Stromal cell of bone marrow (primary cell): ENCODE measurements around the gene TBPL1.
A peak's percentile ranks its signal among the peaks of the same experiment; 100 is the strongest.
"Not testable (repeated sequence)": the region's sequence is repeated elsewhere in the genome, so short reads cannot be mapped to it uniquely, and the experiment has no call there.

Experiments
- DNase-seq: peaks from one replicate; pipeline ENCODE4 v3.0.0-alpha.2; 2012; ENCODE audit warnings: low read depth

TBPL1 gene

DNA sequence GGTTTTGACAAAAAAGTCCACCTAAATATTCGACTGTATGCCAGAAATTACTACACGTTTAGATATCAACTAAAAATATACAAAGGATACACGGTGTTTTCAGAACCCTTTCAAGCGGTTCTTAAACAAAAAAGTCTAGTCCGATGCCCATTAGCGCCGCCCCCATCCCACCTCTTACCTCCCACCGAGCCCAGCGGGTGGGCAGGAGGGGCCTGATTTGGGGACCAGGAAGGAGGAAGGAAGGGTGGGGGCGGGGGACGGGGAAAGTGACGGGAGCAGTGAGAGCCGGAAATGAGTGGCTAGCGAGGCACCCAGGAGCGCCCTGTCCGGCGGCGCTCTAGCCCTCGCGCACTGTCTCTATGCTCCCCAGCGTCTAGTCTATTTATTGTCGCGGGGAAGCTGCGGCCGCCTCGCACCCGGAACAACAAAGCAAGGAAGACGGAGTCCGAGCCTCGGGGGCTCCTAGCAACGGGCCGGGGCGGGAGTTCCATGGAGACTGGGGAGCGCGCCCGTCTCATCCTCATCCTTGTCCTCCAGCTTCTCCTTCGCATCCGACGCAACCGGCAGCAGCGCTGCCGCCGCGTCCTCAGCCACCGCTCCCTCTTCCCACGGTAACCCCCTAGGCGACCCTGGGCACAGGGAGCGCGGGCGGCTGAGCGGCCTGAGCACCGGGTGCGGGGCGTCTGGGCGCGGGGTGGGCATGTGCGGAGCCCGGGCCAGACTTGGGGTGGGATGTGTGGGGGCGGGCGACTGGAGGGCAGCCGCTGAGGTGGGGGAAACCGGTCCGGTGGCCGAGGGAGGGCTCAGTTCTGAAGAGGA lies at the start of gene TBPL1:
TSS of gene TBPL1 (plus strand) at position 410 of the 819 bp plus-strand sequence. CDS start 26,902 bp downstream, outside the sequence.
- DNase-seq, result peak; percentile 89

DNA sequence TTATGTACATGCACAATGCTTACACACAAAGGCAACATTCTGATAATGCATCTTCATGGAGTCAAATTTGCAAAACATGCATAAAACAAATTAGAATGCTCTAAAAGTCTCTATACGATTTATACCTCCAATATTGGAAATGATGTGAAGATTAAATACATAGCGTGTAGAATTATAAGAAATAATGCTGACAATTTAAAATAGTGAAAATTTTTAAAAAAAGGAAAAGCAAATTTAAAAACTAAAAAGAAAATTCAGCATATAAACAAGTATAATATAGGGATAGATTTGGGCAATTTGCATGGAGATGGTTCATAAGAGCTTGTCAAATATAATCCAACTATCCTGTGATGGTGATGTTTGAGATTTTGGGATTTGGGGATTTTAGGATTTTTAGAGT lies 49.2 kb upstream of the TBPL1 start:
- DNase-seq, result no peak

DNA sequence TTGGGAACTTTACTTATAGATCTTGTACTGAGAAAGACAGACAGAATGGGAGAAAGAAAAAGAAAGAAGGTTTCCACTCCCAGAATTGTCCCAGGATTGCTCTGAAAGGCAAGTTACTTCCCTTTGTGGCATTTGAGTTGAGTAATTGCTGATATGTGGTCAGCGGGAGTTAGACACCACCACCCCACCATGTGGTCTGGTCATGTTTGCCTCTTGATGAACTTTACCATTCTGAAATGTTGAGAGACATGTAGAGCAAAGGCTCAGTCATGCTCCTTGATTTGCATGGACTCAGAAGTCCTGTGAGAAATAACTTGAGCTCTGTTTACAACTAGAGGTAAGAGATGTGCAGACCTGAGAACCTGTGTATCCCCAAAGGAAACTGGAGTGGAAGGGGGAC lies 47.0 kb upstream of the TBPL1 start:
- DNase-seq, result no peak

DNA sequence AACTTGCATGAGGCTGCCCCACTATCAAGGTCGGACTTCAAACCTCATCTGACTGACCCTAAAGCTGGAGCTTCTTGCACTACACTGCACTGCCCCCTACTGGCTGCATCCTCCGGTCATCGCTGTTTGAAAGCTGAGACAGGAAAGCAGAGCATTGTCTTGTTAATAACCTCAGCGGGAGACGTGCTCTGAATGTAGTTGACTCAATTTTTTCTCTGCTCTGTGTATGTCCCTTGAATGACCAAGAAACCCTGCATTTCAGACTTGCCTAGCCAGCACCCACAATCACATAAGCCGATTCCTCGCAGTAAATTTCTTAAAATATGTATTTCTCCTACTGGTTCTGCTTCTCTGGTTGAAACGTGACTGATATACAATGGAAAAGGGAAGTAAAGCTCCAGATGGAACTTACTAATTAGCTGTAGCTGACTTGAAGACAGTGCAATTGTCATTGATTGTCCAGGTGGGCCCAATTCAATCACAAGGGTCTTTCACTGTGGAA lies 36.3 kb upstream of the TBPL1 start:
- DNase-seq, result peak; percentile 74

DNA sequence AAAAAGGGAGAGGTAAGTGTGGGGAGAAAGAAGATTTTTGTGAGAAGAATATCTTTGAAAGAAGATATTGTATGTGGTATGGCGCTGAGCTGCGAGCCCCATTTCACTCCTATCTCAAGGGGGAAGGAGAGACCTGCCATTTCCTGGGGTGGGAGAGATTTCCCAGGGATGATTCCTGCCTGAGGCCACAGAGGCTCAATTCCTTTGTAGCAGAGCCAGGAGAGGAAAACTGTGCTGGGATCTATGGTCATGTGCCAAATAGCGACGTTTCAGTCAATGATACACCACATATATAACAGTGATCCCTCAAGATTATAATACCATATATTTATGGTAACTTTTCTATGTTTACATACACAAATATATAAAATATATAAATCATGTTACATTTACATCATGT lies 35.2 kb upstream of the TBPL1 start:
- DNase-seq, result no peak

DNA sequence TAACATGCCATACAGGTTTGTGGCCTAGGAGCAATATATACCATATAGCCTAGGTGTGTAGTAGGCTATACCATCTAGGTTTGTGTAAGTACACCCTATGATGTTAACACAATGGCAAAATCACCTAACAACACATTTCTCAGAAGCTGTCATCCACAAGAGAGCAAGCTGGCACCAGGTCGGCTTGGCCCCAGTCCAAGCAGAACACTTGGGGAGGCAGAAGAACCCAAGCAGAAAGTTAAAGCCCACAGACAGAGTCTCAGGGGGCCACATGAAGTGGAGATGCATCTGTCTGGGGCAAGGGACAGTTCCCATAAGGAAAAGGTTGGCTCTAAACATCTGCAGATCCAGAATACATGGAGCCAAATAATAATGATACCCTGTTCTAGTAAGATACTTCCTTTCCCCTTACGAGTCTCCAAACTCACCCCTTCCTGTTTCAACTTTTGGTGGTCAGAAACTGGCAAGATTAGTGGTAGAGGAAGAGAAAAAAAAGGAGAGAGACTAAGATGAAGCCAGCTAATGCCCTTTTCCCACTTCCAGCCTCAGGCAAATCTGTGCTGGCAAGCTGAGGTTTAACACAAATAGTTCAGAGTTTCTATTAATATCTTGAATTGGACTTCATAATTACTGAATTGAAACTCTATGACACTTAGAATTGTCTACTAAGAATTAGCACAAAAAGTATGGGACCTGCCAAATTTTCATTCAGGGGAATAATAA lies 34.7 kb upstream of the TBPL1 start:
- no peak for DNase-seq

DNA sequence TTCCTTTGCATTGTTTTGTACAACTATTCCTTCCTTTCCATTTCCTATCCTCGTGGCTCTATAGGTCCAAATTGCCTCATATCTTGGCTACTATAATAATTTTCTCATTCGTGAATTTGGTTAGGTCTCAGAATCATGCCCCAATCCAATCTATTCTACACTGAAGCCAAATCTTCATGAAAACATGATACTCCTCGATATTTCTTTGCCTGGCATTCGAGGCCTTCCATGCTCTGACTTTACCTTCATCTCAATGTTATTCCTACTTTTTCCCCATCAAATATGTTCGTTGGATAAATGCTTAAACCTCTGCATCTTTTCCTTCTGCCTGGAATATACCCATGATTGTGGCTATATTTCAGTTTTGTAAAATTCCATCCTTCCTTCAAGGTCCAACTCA lies 33.7 kb upstream of the TBPL1 start:
- no peak for DNase-seq

DNA sequence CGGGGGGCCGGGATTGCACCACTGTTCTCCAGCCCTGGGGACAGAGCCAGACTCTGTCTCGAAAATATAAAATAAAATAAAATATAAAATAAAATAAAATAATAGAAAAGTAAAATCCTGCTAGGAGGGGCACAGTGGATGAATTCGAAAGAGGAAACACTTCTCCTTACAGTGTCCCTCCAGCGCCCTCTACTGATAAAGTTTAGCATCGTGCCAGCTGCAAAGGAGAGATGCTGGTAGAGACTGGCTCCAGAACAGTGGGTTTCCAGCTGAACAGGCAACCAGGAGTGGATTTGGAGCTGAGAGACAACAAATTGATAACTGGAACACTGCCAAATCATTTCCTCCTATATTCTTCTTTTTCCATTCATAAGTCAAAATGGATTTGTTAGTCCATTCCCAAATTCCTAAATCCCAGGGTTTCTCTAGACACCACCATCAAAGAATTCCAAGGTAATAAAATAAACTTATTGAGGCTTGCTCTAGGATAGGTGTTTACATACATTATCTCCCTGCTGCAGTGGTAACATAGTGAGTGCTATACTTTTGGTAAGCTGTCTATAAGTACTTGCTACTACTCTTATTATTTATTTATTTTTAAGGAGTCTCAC lies 31.7 kb upstream of the TBPL1 start:
- peak; percentile 65 for DNase-seq

DNA sequence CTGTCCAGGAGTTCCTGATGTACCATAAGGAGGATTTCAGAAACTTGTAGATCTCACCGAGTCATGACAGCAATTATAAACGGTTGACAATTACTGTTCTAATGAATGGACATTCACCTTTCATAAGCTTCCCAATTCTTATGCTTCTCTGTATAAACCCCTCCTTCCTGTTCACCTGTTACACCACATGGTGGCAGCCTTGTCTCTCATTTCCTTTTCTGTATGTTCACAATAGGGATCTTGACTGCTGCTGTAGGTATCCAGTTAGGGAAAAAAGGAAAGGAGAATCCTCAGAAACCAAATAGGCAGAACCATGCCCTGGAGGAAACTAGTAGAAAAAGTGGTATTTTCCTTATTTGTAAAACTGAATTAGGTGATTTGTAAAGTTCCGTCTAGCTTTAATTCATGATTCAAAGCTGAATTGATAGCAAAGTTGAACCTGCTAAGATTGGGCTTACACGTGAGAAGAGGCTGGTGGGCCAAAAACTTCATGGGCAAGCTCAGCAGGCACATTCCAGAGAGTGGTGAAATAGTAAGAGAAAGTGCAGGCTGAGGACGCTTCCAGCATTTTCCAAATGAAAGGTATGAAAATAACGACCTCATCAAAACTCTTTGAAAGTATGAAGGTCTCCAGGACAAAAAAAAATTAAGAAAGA lies 29.0 kb upstream of the TBPL1 start:
- DNase-seq, result peak; percentile 62

DNA sequence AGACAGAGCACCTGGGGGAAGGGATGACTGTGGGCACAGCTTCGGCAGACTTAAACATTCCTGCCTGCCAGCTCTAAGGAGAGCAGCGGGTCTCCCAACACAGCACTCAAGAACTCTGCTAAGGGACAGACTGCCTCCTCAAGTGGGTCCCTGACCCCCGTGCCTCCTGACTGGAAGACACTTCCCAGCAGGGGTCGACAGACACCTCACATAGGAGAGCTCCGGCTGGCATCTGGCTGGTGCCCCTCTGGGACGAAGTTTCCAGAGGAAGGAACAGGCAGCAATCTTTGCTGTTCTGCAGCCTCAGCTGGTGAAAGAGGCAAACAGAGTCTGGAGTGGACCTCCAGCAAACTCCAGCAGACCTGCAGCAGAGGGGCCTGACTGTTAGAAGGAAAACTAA lies 21.8 kb upstream of the TBPL1 start:
- DNase-seq, result not testable (repeated sequence)

DNA sequence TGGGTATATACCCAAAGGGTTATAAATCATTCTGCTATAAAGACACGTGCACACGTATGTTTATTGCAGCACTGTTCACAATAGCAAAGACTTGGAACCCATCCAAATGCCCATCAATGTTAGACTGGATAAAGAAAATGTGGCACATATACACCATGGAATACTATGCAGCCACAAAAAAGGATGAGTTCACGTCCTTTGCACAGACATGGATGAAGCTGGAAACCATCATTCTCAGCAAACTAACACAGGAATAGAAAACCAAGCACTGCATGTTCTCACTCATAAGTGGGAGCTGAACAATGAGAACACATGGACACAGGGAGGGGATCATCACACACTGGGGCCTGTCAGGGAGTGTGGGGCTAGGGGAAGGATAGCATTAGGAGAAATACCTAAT lies 16.7 kb upstream of the TBPL1 start:
- not testable (repeated sequence) for DNase-seq

DNA sequence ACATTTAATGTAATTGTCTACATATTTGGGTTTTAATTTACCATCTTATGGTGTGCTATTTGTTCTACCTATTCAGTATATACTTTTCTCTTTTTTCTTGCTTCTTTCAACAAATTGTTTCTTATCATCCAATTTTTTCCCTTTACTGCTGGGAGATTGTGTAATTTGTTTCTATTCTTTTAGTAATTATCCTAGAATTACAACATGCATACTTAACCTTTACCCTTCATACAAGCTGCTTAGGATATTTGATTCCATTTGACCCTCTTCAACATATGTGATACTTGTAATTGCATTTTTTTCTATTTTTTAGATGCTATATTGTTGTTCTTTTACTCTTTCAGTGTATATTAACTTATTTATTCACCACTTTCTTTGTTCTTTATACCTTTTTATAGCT lies 15.1 kb upstream of the TBPL1 start:
- DNase-seq, result no peak

DNA sequence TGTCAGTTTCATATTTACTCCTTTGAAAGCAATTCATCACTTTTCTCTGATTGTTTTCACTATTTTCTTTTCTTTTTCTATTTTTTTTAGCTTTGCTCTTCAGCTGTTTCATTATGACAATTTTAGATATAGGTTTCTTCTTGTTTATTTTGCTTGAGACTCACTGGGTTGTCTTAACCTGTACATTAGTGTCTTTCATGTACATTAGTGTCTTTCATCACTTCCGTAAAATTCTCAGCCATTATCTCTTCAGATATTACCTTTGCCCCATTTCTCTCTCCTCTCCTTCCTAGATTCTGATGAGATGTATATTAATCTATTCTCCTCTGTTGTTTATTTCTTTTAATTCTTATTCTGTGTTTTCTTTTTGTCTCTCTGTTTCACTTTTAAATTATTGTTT lies 14.5 kb upstream of the TBPL1 start:
- DNase-seq, result no peak

DNA sequence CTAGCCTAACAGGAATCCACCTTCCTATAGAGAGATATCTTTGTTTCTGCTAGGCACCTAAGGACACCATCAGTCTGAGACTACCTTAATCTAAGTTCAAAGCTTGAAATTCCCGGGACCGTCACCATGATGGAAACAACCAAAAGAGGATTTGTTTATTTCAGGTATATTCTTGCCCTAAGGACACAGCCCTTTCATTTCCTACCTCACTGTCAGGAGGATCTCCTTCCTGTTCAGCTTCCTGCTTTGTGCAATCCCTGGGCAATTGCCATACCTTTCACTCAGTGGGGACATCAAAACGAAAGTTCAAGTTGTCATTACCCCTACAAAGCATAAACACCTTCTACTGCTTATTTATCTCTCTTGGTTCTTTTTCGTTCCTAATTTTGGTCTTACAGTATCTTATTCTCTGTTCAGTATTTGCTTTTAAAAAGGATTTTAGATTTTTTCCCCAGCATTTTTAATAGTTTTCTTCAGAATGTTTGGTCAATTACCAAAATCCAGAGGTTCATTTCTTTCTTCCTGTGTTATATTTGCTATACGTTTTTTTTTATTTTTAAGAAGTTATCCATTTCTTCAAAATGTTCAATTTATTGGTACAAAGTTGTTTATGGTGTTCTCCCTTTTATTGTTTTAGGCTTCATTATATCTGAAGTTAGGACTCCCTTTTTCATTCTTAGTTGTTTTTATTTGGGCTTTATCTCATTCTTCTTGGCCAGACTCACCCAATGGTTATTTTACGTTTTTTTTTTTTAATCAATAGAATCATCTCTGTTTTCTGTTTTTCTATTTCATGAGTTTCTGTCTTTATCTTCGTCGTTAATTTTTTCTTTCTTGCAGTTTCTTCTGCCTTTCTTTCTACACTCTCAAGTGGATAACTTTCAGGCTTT lies 13.0 kb upstream of the TBPL1 start:
- no peak for DNase-seq

DNA sequence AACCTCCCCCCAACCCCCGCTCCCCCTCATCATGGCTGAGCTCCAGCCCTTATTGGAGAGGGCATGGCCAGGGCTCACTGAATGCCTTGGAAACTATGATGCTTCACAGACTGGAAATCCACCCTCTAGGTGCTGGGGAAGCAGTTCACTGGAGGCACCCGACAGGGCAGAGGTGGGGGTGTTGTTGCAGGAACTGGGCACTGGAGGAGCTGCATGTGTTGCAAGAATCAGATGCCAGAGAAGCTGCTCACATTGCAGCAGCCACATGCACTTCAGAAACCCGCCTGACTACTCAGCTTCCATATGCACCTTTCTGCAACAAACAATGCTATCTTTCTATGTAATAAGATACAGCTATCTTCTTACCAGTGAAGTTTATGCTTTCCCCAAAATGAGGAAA lies 7.9 kb upstream of the TBPL1 start:
- no peak for DNase-seq

DNA sequence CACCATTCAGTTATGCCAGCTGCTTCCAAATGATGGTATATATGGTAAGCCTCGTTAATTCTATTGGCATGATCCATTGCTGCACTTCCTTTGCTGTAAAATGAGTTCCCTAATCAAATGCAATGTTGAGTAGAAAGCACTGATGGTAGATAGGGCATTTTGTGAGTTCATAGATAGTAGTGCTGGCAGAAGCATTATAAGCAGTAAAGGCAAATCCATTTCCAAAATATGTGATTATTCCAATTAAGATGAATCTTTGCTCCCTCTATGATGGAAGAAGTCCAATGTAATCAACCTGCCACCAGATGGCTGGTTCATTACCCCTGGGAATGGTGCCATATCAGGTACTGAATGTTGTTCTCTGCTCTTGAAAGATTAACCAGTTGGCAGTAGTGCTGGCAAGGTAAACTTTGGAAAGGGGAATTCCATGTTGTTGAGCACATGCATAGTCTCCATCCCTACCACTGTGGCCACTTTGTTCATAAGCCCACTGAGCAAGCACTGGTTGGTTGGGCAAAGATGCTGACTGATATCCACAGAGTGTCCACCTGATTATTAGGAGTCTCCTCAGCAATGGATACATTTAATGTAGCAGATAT lies 5.6 kb upstream of the TBPL1 start:
- no peak for DNase-seq

DNA sequence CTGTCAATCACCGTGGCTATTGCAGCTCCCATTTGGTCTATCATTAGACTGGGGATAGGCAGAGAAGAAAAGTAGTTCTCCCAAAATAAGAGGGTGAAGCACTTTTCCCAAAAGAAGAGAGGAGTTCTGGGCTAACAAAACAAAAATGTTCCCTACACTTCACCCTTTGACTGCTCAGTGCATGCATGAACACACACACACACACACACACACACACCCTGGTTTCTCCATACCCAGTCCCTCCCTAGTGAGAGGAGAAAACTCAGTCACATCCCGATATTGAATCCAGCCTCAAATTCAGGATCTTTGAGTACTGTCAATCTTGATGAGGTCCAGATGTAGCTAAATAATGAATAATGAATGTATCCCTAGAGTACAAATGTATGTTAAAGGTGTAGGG lies 4.6 kb upstream of the TBPL1 start:
- no peak for DNase-seq

DNA sequence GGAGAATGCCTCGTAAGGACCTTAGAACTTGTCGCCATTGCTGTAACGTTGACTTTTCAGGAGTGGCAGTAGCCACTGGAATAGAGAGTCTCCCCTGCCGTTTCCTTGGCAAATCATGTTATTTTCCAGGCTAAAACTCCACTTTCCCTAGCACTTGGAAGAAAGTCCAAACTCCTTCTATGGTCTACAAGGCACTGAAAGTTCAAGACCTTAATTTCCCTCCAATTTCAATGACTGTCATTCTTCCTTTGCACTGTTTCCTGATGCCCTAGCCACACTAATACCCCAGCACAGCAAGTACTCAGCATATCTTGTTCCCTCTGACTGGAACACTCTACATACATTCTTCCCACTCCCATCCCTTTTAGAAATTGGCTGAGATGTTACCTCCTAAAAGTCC lies 1.8 kb upstream of the TBPL1 start:
- DNase-seq, result no peak

DNA sequence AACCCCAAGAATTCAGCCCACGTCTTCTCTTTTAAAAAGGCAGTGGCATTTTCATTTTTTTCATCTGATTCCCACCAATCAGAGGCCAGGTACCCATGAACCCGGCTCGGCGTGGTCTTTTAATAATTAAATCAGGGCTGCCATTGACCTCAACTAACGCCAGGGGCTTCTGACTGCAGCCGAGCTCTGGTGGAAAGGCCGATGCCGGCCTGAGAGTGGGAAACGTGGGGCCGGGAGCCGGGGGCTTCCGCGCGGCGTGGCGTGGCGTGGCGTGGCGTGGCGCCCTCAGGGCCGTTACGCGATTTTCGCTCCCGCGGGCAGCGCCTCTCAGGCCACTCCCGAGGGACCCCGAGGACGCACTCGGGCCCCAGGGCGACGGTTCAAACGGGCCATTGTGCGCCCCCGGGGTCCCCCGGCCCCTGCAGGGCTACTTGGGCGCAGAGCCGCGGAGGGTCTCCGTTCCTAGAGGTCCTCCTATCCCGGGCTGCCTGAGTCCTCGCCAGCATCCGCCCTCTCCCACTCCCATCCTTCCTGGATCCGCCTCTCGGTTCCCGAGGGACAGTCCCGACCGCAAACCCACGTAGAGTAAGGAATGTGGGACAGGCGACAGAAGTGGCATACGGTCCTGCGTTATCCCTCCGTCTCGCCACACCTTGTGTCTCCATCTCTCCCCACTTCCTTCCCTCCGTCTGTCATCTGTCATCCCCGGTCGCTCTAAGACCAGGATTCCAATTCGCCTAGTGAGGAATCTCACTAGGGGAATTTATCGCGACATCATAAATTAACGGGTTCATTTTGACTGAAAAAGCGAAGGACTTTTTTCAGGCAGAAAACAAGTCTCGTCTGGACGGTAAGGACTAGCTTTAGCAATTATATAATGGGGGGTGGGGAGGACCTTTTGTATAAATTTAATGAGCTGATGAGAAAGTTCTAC lies 876 bp upstream of the TBPL1 start:
- peak; percentile 64 for DNase-seq
